M059J (cell line): ENCODE data around the gene RFPL4AL1. TPM values are rescaled to one million over a fixed set of nuclear protein-coding genes. Genes with fewer than 3 reads are reported as not detected.

ENCODE experiments used
- total RNA-seq: library from RNA; depleted of rRNA; stranded (reverse); fragments of >200 nt; shearing (Covaris generic); gene quantifications from 2 replicates; pipeline ENCODE4 v1.2.3, GENCODE V29; 2014; rRNA removed

The RFPL4AL1 gene
- total RNA-seq, 1 experiment from 2014 or later = not detected

Other genes with a start within 250 kb of the RFPL4AL1 start
- 0.20 TPM in 1 of 2 replicates, not detected in the other for gene SBK2, start 232.0 kb upstream of the RFPL4AL1 start, total RNA-seq
- gene SBK3, start 223.6 kb upstream of the RFPL4AL1 start, total RNA-seq = not detected in 2 replicates
- 1.6 and 4.3 TPM in 2 replicates for gene ZNF579, start 188.3 kb upstream of the RFPL4AL1 start, total RNA-seq
- gene FIZ1, start 169.6 kb upstream of the RFPL4AL1 start, total RNA-seq = 0.81 and 6.3 TPM in 2 replicates
- 11.7 and 14.7 TPM in 2 replicates for gene ZNF524, start 168.8 kb upstream of the RFPL4AL1 start, total RNA-seq
- gene ZNF865, start 163.5 kb upstream of the RFPL4AL1 start, total RNA-seq = 1.4 and 2.5 TPM in 2 replicates
- 2.2 and 5.1 TPM in 2 replicates for gene ZNF784, start 144.6 kb upstream of the RFPL4AL1 start, total RNA-seq
- gene ZNF580, start 128.1 kb upstream of the RFPL4AL1 start, total RNA-seq = 18.2 and 20.9 TPM in 2 replicates
- 12.6 and 15.9 TPM in 2 replicates for gene ZNF581, start 125.5 kb upstream of the RFPL4AL1 start, total RNA-seq
- 4.9 and 5.1 TPM in 2 replicates for gene CCDC106, start 120.9 kb upstream of the RFPL4AL1 start, total RNA-seq
- gene U2AF2, start 114.1 kb upstream of the RFPL4AL1 start, total RNA-seq = 140 and 148 TPM in 2 replicates
- 27.7 and 102 TPM in 2 replicates for gene EPN1, start 93.9 kb upstream of the RFPL4AL1 start, total RNA-seq
- gene NLRP9, start 30.7 kb upstream of the RFPL4AL1 start, total RNA-seq = not detected in 2 replicates
- not detected in 2 replicates for gene RFPL4A, start 10.0 kb upstream of the RFPL4AL1 start, total RNA-seq
- 2.4 and 4.4 TPM in 2 replicates for gene NLRP11, start 62.9 kb downstream of the RFPL4AL1 start, total RNA-seq
- gene NLRP4, start 67.4 kb downstream of the RFPL4AL1 start, total RNA-seq = 0.05 TPM in 1 of 2 replicates, not detected in the other
- gene NLRP13, start 163.2 kb downstream of the RFPL4AL1 start, total RNA-seq = not detected in 2 replicates
- not detected in 2 replicates for gene NLRP8, start 178.7 kb downstream of the RFPL4AL1 start, total RNA-seq
- not detected in 2 replicates for gene NLRP5, start 217.7 kb downstream of the RFPL4AL1 start, total RNA-seq